ENCODE measurements around the gene BMP6. TPM values are rescaled to one million over a fixed set of nuclear protein-coding genes. Genes with fewer than 3 reads are reported as not detected.

BMP6 gene
- total and polyA plus RNA-seq, 2 of the 8 experiments (the other 6 are each of a cell fraction or from before 2014, with no cell fraction given): 2.0 to 2.1 TPM

GRCh38 chr6:7836371-7837026, 110.6 kb downstream of the BMP6 start:
- no peak for DNase-seq (ENCODE audit: low read depth in 1 of 2, low spot score in 2 of 2)
- Histone ChIP-seq H4K5ac (ENCODE audit: insufficient read length, low read depth, low read length) (no peak overlapping the region), H3K14ac (ENCODE audit: insufficient read length) (no peak overlapping the region), H3K27me3 (replicated peaks in 1 of 4; ENCODE audit: control insufficient read depth in 3 of 4, extremely low read depth in 1 of 4, insufficient read depth in 3 of 4, low read length in 3 of 4) (no peaks in the 10 kb centered on the region), H3K36me3 (ENCODE audit: control insufficient read depth in 2 of 4, insufficient read depth in 4 of 4, low read length in 3 of 4) (no peaks in the 10 kb centered on the region), H2BK120ac (replicated peaks; ENCODE audit: low read depth, low read length) (no peak overlapping the region), H2BK15ac (ENCODE audit: low read length) (no peak overlapping the region), H2BK5ac (ENCODE audit: low read depth, low read length) (no peak overlapping the region), H2BK12ac (ENCODE audit: low read depth, low read length) (no peak overlapping the region), H3K9me3 (ENCODE audit: insufficient read depth in 2 of 2, low read depth in 1 of 2, low read length in 1 of 2) (no peaks in the 10 kb centered on the region), H2AK5ac (ENCODE audit: low read depth, low read length) (no peak overlapping the region), H2AFZ (ENCODE audit: low read length) (no peak overlapping the region), H3K4ac (replicated peaks; ENCODE audit: insufficient read length, low read depth, low read length) (no peak overlapping the region), H2BK20ac (ENCODE audit: low read length) (no peak overlapping the region), H3K4me2 (ENCODE audit: insufficient read depth in 1 of 2, low read depth in 2 of 2, low read length in 2 of 2) (no peak overlapping the region), H3K18ac (ENCODE audit: extremely low read depth, low read length) (no peak overlapping the region), H3K23me2 (ENCODE audit: low read depth, low read length) (no peaks in the 10 kb centered on the region; the same call in 1 of the 2 replicates), H4K20me1 (replicated peaks in 1 of 2; ENCODE audit: control insufficient read depth in 1 of 2, insufficient read depth in 2 of 2, low read length in 2 of 2) (no peaks in the 10 kb centered on the region), H3K4me3 (ENCODE audit: extremely low read depth in 1 of 4, insufficient read depth in 2 of 4, low read depth in 3 of 4, low read length in 4 of 4) (no peak overlapping the region), H3K56ac (replicated peaks; ENCODE audit: insufficient read length, low read depth, low read length) (no peak overlapping the region), H3K9ac (replicated peaks in 1 of 4; ENCODE audit: extremely low read depth in 1 of 4, low read depth in 3 of 4, low read length in 3 of 4) (no peak overlapping the region), H3K27ac (ENCODE audit: low read depth, low read length) (no peak overlapping the region), H4K91ac (replicated peaks; ENCODE audit: insufficient read length, low read length) (no peak overlapping the region), H3K4me1 (replicated peaks in 1 of 4; ENCODE audit: control insufficient read depth in 3 of 4, insufficient read depth in 4 of 4, low read length in 3 of 4) (no peaks in the 10 kb centered on the region; a peak in 1 of 7 replicates), H3K23ac (ENCODE audit: insufficient read length) (no peak overlapping the region), H3K79me1 (ENCODE audit: low read depth, low read length) (no peaks in the 10 kb centered on the region), H3K79me2 (ENCODE audit: control insufficient read depth in 1 of 2, insufficient read depth in 2 of 2, low read length in 2 of 2) (no peaks in the 10 kb centered on the region), H4K8ac (ENCODE audit: extremely low read depth, insufficient read depth, low read length) (no peak overlapping the region)
- ChIA-PET POLR2A (ENCODE audit: partially characterized antibody) (no interaction called here), CTCF (ENCODE audit: partially characterized antibody) (interaction anchor here (1.1 kb wide), 1 partner anchor 22 kb away, joined by 6 read pairs; no protein-coding TSS in a partner anchor)
- FAIRE-seq: no peak
- 94 to 100% methylated on average over 1 to 4 of the region's 4 CpGs for WGBS, 2 experiments (ENCODE audit: extremely low coverage in 1 of 2, insufficient coverage in 1 of 2, insufficient read length in 1 of 2, insufficient replicate concordance in 2 of 2, low coverage in 1 of 2, low lambda C conversion rate in 2 of 2, missing lambda C conversion rate in 1 of 2)
- no peak for TF ChIP-seq POU5F1 (IDR thresholded peaks at IDR 0.05; ENCODE audit: low read depth, low read length)

All from H1 (cell line).